SK-N-SH (cell line): Measurements from ENCODE around the gene HVCN1. TPM values are rescaled to one million over a fixed set of nuclear protein-coding genes. Genes with fewer than 3 reads are reported as not detected.

Source experiments
- CTCF ChIA-PET: fragments of 300-600, 350-600 bp; formaldehyde crosslinking; extraction: SDS; loops from one replicate; lab custom pipeline; 2021; lab: Yijun Ruan, JAX
- POLR2A ChIA-PET: fragments of 350-600 bp; sonication (Branson Sonifier 250); formaldehyde crosslinking; extraction: SDS; loops from one replicate; lab custom pipeline; 2020; ENCODE audit warnings: antibody characterized with exemption, inconsistent platforms; lab: Yijun Ruan, JAX
- DNase-seq: peaks from one replicate; pipeline ENCODE4 v3.0.0; 2012
- H2AFZ ChIP-seq: fragments of 200-600 bp; sonication (generic); 2 replicates; pipeline ENCODE4 v1.8.1; 2016; ENCODE audit warnings: antibody characterized with exemption, mild to moderate bottlenecking, low read depth
- H3F3A ChIP-seq: fragments of 200-600 bp; sonication (generic); replicated peaks from 2 replicates; pipeline ENCODE3; 2016; ENCODE audit warnings: antibody characterized with exemption, mild to moderate bottlenecking; ENCODE audit not compliant: insufficient read depth
- H3K27ac ChIP-seq, 2 experiments: fragments of 200-500 bp in 1 of 2; fragments of 200-600 bp in 1 of 2; sonication (Bioruptor generic) in 1 of 2; sonication (generic), shearing (Covaris generic) in 1 of 2; 2 replicates each; pipeline versions ENCODE4 v1.5.1 to v1.6.1; 2014 to 2016; ENCODE audit warnings: low read depth in 2 of 2, inconsistent platforms in 1 of 2, low read length in 1 of 2, mild to moderate bottlenecking in 1 of 2, mixed read lengths in 1 of 2
- H3K27me3 ChIP-seq: fragments of 200-600 bp; sonication (generic), shearing (Covaris generic); 2 replicates; pipeline ENCODE4 v1.6.1; 2016; ENCODE audit warnings: mixed run types; ENCODE audit not compliant: insufficient read depth
- H3K36me3 ChIP-seq, 2 experiments: fragments of 200-500 bp in 1 of 2; fragments of 200-600 bp in 1 of 2; sonication (Bioruptor generic) in 1 of 2; sonication (generic) in 1 of 2; replicated peaks in 1 of 2; 2 replicates each; pipeline versions ENCODE3 to v1.5.1; 2014 to 2016; ENCODE audit warnings: low read length in 1 of 2, mild to moderate bottlenecking in 1 of 2; ENCODE audit not compliant: insufficient read depth in 2 of 2, control insufficient read depth in 1 of 2
- H3K4me1 ChIP-seq, 2 experiments: fragments of 200-500 bp in 1 of 2; fragments of 200-600 bp in 1 of 2; sonication (Bioruptor generic) in 1 of 2; sonication (generic), shearing (Covaris generic) in 1 of 2; 2 replicates each; pipeline versions ENCODE4 v1.5.1 to v1.6.1; 2014 to 2016; ENCODE audit warnings: low read depth in 1 of 2, low read length in 1 of 2, mixed run types in 1 of 2; ENCODE audit not compliant: insufficient read depth in 2 of 2, control insufficient read depth in 1 of 2
- H3K4me2 ChIP-seq: fragments of 200-600 bp; sonication (generic), shearing (Covaris generic); 2 replicates; pipeline ENCODE4 v1.6.1; 2017; ENCODE audit warnings: mixed run types
- H3K4me3 ChIP-seq, 2 experiments: fragments of 200-500 bp in 1 of 2; fragments of 200-600 bp in 1 of 2; sonication (Bioruptor generic) in 1 of 2; sonication (generic), shearing (Covaris generic) in 1 of 2; 2 replicates each; pipeline versions ENCODE4 v1.5.1 to v1.8.1; 2014 to 2016; ENCODE audit warnings: low read depth in 2 of 2, inconsistent platforms in 1 of 2, low read length in 1 of 2, mild to moderate bottlenecking in 1 of 2, mixed read lengths in 1 of 2, moderate library complexity in 1 of 2
- H3K79me2 ChIP-seq: fragments of 200-600 bp; sonication (generic); 2 replicates; pipeline ENCODE4 v1.8.1; 2017; ENCODE audit warnings: mild to moderate bottlenecking; ENCODE audit not compliant: insufficient read depth
- H3K9ac ChIP-seq: fragments of 200-600 bp; sonication (generic); 2 replicates; pipeline ENCODE4 v1.6.1; 2017; ENCODE audit warnings: mixed run types
- H3K9me2 ChIP-seq: fragments of 200-600 bp; sonication (generic); 2 replicates; pipeline ENCODE4 v1.6.1; 2017; ENCODE audit warnings: mixed run types
- H3K9me3 ChIP-seq: fragments of 200-600 bp; sonication (generic); 2 replicates; pipeline ENCODE4 v1.6.1; 2017; ENCODE audit warnings: mixed run types, mild to moderate bottlenecking, moderate library complexity
- H4K20me1 ChIP-seq: fragments of 200-600 bp; sonication (generic); 2 replicates; pipeline ENCODE4 v1.6.1; 2017; ENCODE audit warnings: mild to moderate bottlenecking, mixed run types; ENCODE audit not compliant: insufficient read depth
- CHD2 ChIP-seq: fragments of 150-350 bp; IDR thresholded peaks from 2 replicates; pipeline ENCODE4 v1.6.1; 2018; ENCODE audit warnings: low read length; ENCODE audit not compliant: partially characterized antibody
- ELF1 ChIP-seq: IDR thresholded peaks from 2 replicates; pipeline ENCODE4 v1.4.0; 2012
- EP300 ChIP-seq, 2 experiments: IDR thresholded peaks; 2 replicates each; pipeline versions ENCODE4 v1.4.0 to v1.6.1; 2012; ENCODE audit warnings: borderline replicate concordance in 1 of 2, low read depth in 1 of 2, low read length in 1 of 2
- FOXJ3 ChIP-seq: sonication (generic); formaldehyde crosslinking; IDR thresholded peaks from 2 replicates; pipeline ENCODE4 v1.5.1; 2020; ENCODE audit warnings: mild to moderate bottlenecking, missing genetic modification reagents
- GABPA ChIP-seq: IDR thresholded peaks from 2 replicates; pipeline ENCODE4 v1.4.0; 2012; ENCODE audit warnings: low read depth, mild to moderate bottlenecking
- GATA2 ChIP-seq: sonication (generic); formaldehyde crosslinking; IDR thresholded peaks from 2 replicates; pipeline ENCODE4 v1.5.0; 2020; ENCODE audit warnings: mild to moderate bottlenecking, missing genetic modification reagents
- MEF2A ChIP-seq: IDR thresholded peaks from 2 replicates; pipeline ENCODE4 v1.4.0; 2012; ENCODE audit warnings: low read depth, borderline replicate concordance
- MXI1 ChIP-seq: IDR thresholded peaks from 2 replicates; pipeline ENCODE4 v1.6.1; 2012; ENCODE audit warnings: mild to moderate bottlenecking, low read depth, low read length, improper control_type of control experiment
- NRF1 ChIP-seq: IDR thresholded peaks from 2 replicates; pipeline ENCODE4 v1.6.1; 2012; ENCODE audit warnings: low read depth, mild to moderate bottlenecking, low read length
- POLR2AphosphoS5 ChIP-seq: IDR thresholded peaks from 2 replicates; pipeline ENCODE4 v1.6.1; 2012; ENCODE audit warnings: low read depth, low read length
- RCOR1 ChIP-seq: fragments of 150-350 bp; IDR thresholded peaks from 2 replicates; pipeline ENCODE4 v1.6.1; 2017; ENCODE audit warnings: antibody characterized with exemption, low read length
- SIN3A ChIP-seq: IDR thresholded peaks from 2 replicates; pipeline ENCODE4 v1.6.1; 2012; ENCODE audit warnings: low read depth, mild to moderate bottlenecking, low read length, moderate library complexity, borderline replicate concordance
- TAF1 ChIP-seq: IDR thresholded peaks from 2 replicates; pipeline ENCODE4 v1.6.1; 2012; ENCODE audit warnings: low read depth, mild to moderate bottlenecking, low read length, moderate library complexity, borderline replicate concordance
- TCF12 ChIP-seq: IDR thresholded peaks from 2 replicates; pipeline ENCODE4 v1.4.0; 2012
- WGBS: methylation state at CpG from one replicate; pipeline ENCODE4 v1.1.6; 2017; ENCODE audit warnings: low lambda C conversion rate; 5-methylcytosine and 5-hydroxymethylcytosine counted together
- polyA plus RNA-seq, 3 experiments: library from polyadenylated mRNA; depleted of rRNA; stranded (reverse); fragments of >200 nt; gene quantifications; 2 replicates each; pipeline ENCODE4 v1.2.3, GENCODE V29; 2012
- TF ChIP-seq, protein P1 (sequence below): IDR thresholded peaks from 2 replicates; pipeline ENCODE4 v1.4.0; 2012; ENCODE audit warnings: low read depth, borderline replicate concordance
- TF ChIP-seq, protein P2 (sequence below): fragments of 150-350 bp; IDR thresholded peaks from 2 replicates; pipeline ENCODE4 v1.6.1; 2016; ENCODE audit warnings: mild to moderate bottlenecking, low read depth, low read length
- TF ChIP-seq, protein P3 (sequence below): IDR thresholded peaks from 2 replicates; pipeline ENCODE4 v1.4.0; 2012; ENCODE audit warnings: low read depth
- TF ChIP-seq, protein P4 (sequence below): fragments of 150-350 bp; IDR thresholded peaks from 2 replicates; pipeline ENCODE4 v1.6.1; 2017; ENCODE audit warnings: antibody characterized with exemption, low read length, low read depth, borderline replicate concordance

The HVCN1 gene
- polyA plus RNA-seq, 1 of the 3 experiments (the other 2 are of a cell fraction): 0.03 TPM

DNA sequence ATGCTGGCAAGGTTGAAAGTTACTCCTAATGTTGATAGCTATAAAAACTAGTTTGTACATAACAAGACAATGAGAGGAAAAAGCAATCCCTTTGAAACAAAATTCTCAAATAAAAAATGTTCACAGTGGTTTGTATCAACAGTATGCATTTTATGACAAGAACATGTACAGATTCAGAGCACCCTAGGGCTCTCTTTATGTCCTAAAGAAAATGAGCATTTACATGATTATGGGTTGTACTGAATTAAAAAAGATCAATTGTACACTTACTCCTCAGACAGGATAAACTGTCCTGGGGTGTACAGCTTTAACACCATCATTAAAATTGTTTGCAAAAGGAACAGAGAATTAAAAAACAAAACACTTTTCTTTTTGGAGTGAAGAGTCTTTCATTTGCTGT, 31.6 kb upstream of the HVCN1 start:
- ChIA-PET CTCF (interaction anchor here (1.0 to 1.3 kb wide), 2 partner anchors 11 to 167 kb away, joined by 3 to 4 read pairs; no protein-coding TSS in a partner anchor), POLR2A (no interaction called here)
- H3K9me2 ChIP-seq: no peaks in the 10 kb centered on the region
- no peaks in the 10 kb centered on the region for H3K27me3 ChIP-seq
- no peaks in the 10 kb centered on the region; a peak in 1 of 4 replicates for H3K4me1 ChIP-seq
- no peaks in the 10 kb centered on the region for H3F3A ChIP-seq
- no peak overlapping the region for H3K27ac ChIP-seq
- peaks cover 57 to 73% of the 10 kb centered on the region in 2 experiments for H3K36me3 ChIP-seq
- no peak for DNase-seq
- no peak overlapping the region for H3K4me2 ChIP-seq
- no peak overlapping the region for H3K4me3 ChIP-seq
- no peak for TF ChIP-seq RCOR1
- no peak for TF ChIP-seq EP300 (IDR thresholded peaks at IDR 0.05; ENCODE audit: borderline replicate concordance in 1 of 2, low read depth in 1 of 2, low read length in 1 of 2)
- TF ChIP-seq, all 33 proteins: peak for 0
- Histone ChIP-seq H4K20me1 (peaks cover 9% of the 10 kb centered on the region), H3K9ac (no peak overlapping the region), H3K9me3 (no peaks in the 10 kb centered on the region), H2AFZ (no peak overlapping the region), H3K79me2 (peaks cover 17% of the 10 kb centered on the region; the same call in 1 of the 2 replicates)

DNA sequence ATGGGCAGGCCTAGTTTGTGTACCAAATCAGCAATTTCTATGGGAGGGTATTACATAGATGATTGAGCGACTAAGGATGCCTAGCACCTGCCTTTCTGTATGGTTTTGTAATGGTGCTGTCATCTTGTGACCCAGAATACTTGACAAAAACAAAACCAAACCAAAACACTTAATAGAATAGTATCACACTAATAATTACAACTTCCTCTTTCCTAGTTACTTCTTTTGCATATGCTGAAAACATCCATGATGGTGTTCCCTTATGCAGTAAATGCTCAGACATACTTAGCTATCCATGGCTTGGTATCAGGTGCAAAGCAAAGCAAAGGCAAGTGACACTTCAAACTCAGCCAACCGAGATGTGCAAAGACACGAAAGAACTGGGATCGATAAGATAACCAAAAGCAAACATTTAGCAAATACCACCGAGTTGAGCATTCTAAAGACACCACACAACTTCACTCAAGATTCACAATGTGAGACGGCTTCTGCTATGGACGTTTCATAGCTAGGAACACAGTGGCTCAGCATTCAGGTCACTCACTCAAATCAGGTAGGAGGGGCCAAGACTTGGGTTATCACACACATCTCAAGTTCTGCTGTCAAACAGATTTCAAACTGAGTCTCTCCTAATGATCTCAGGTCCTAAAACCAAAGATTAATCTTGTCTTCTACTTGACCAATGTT, 29.4 kb upstream of the HVCN1 start:
- H3K9me2 ChIP-seq: no peaks in the 10 kb centered on the region
- TF ChIP-seq MEF2A (no peak), POLR2AphosphoS5 (no peak), CHD2 (no peak), MXI1 (no peak), GABPA (no peak), NRF1 (no peak), FOXJ3 (CRISPR knock-in tag) (no peak), TCF12 (no peak), EP300 (IDR thresholded peaks at IDR 0.05; ENCODE audit: borderline replicate concordance in 1 of 2, low read depth in 1 of 2, low read length in 1 of 2) (no peak), ELF1 (no peak), SIN3A (no peak), TAF1 (no peak), GATA2 (CRISPR knock-in tag) (no peak)
- TF ChIP-seq, protein P1, sequence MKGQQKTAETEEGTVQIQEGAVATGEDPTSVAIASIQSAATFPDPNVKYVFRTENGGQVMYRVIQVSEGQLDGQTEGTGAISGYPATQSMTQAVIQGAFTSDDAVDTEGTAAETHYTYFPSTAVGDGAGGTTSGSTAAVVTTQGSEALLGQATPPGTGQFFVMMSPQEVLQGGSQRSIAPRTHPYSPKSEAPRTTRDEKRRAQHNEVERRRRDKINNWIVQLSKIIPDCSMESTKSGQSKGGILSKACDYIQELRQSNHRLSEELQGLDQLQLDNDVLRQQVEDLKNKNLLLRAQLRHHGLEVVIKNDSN: no peak
- TF ChIP-seq, protein P2, sequence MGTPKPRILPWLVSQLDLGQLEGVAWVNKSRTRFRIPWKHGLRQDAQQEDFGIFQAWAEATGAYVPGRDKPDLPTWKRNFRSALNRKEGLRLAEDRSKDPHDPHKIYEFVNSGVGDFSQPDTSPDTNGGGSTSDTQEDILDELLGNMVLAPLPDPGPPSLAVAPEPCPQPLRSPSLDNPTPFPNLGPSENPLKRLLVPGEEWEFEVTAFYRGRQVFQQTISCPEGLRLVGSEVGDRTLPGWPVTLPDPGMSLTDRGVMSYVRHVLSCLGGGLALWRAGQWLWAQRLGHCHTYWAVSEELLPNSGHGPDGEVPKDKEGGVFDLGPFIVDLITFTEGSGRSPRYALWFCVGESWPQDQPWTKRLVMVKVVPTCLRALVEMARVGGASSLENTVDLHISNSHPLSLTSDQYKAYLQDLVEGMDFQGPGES: no peak
- TF ChIP-seq, protein P3, sequence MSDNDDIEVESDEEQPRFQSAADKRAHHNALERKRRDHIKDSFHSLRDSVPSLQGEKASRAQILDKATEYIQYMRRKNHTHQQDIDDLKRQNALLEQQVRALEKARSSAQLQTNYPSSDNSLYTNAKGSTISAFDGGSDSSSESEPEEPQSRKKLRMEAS: no peak
- TF ChIP-seq, protein P4, sequence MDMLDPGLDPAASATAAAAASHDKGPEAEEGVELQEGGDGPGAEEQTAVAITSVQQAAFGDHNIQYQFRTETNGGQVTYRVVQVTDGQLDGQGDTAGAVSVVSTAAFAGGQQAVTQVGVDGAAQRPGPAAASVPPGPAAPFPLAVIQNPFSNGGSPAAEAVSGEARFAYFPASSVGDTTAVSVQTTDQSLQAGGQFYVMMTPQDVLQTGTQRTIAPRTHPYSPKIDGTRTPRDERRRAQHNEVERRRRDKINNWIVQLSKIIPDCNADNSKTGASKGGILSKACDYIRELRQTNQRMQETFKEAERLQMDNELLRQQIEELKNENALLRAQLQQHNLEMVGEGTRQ: no peak
- H3K4me2 ChIP-seq: no peak overlapping the region
- POLR2A ChIA-PET: no interaction called here
- H3K9me3 ChIP-seq: no peaks in the 10 kb centered on the region
- no peaks in the 10 kb centered on the region for H3K27me3 ChIP-seq
- H3K27ac ChIP-seq: no peak overlapping the region
- 95% methylated on average over 7 of the region's 7 CpGs for WGBS
- no peak overlapping the region for H3K4me3 ChIP-seq
- H3K36me3 ChIP-seq: peaks cover 42 to 55% of the 10 kb centered on the region in 2 experiments
- no peaks in the 10 kb centered on the region for H3F3A ChIP-seq
- H3K4me1 ChIP-seq: no peaks in the 10 kb centered on the region
- H4K20me1 ChIP-seq: no peaks in the 10 kb centered on the region
- DNase-seq: no peak
- CTCF ChIA-PET: interaction anchor here (1.3 kb wide), 1 partner anchor 104 kb away, joined by 3 read pairs; the partner anchor contains the start of gene TCTN1
- H3K9ac ChIP-seq: no peak overlapping the region
- peaks cover 1% of the 10 kb centered on the region; the same call in 1 of the 2 replicates for H3K79me2 ChIP-seq
- H2AFZ ChIP-seq: no peak overlapping the region
